Activated T-cell treated with anti-CD3 and anti-CD28 coated beads, Interleukin-2, amount 50 U/mL, for 24 hours (primary cell): ENCODE measurements around the gene SPEF2.
A peak's percentile ranks its signal among the peaks of the same experiment; 100 is the strongest.

Experiments used
- DNase-seq: peaks from one replicate; pipeline ENCODE4 v3.0.0-alpha.2; 2020
- H3K27ac Mint-ChIP-seq: 2 replicates; pipeline ENCODE4 v1.8.0; 2020; ENCODE audit warnings: mild to moderate bottlenecking, mixed read lengths
- H3K27me3 Mint-ChIP-seq: 2 replicates; pipeline ENCODE4 v1.8.0; 2020; ENCODE audit warnings: mixed read lengths
- H3K36me3 Mint-ChIP-seq: 2 replicates; pipeline ENCODE4 v1.8.0; 2020; ENCODE audit warnings: low read depth, mixed read lengths
- H3K4me1 Mint-ChIP-seq: 2 replicates; pipeline ENCODE4 v1.8.0; 2020; ENCODE audit warnings: low read depth, mixed read lengths
- H3K4me3 Mint-ChIP-seq: 2 replicates; pipeline ENCODE4 v1.8.0; 2020; ENCODE audit warnings: mild to moderate bottlenecking, moderate library complexity, mixed read lengths
- H3K9me3 Mint-ChIP-seq: 2 replicates; pipeline ENCODE4 v1.8.0; 2020; ENCODE audit warnings: mixed read lengths

The SPEF2 gene

DNA sequence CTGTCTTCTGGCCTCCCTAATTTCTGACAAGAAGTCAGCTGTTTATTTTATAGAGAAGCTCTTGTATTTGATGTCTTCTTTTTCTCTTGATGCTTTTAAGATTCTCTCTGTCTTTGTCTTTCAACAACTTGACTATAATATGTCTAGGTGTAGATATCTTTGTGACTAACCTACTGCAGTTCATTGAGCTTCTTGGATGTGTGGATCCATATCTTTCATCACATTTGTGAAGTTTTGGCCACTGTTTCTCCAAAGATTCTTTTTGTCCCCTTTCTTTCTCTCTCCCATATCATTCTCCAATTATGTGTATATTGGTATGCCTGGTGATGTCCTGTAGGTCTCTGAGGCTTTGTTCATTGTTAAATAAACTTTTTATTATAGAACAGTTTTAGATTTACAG is 16.7 kb downstream of the SPEF2 start:
- Mint-ChIP-seq H3K9me3 (peaks cover 16% of the 10 kb centered on the region), H3K27me3 (no peaks in the 10 kb centered on the region), H3K4me3 (no peak overlapping the region), H3K36me3 (peaks cover 74% of the 10 kb centered on the region), H3K27ac (no peak overlapping the region), H3K4me1 (no peaks in the 10 kb centered on the region)
- no peak for DNase-seq

DNA sequence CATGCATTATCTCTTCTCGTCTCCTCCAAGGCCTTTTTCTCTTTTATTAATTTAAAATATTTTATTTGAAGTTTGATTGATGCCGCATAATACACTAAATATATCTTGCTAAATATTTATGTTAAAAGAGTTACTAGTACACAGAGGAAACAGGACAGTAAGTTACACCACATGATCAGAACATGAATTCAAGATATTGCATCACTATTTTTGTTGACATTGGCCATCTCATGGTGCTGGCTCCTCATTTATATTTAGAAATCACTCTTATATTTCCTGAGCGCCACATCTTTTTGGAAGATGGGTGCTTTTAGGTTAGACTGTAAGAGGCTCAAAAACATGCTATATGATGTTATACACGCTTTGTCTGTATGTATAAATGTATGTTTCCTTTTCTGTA is 23.0 kb downstream of the SPEF2 start:
- Mint-ChIP-seq H3K27me3 (no peaks in the 10 kb centered on the region), H3K36me3 (peaks cover 38% of the 10 kb centered on the region), H3K27ac (no peak overlapping the region), H3K4me1 (no peaks in the 10 kb centered on the region), H3K4me3 (no peak overlapping the region), H3K9me3 (no peaks in the 10 kb centered on the region)
- DNase-seq = no peak

DNA sequence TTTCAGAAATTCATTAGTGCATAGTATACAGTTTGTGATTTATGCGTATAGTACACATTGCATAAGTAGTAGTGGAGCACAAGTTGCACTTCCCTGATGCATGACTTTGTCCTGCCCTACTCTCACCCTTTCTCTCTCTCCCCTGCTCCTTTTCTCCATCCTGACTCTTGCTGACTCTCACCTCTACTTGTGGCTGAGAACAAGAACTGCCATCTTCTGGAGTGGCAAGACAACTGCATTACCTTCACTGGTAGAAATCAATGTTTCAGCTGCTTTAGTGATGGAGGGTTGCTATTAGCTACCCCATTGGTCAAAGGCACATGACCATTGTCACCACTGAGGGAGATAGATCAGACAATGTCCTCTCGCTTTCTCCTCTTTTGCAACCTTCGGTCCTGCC is 26.9 kb downstream of the SPEF2 start:
- Mint-ChIP-seq H3K4me3 (no peak overlapping the region), H3K27me3 (no peaks in the 10 kb centered on the region), H3K27ac (no peak overlapping the region), H3K9me3 (no peaks in the 10 kb centered on the region), H3K36me3 (peaks cover 26% of the 10 kb centered on the region), H3K4me1 (no peaks in the 10 kb centered on the region)
- DNase-seq = no peak

DNA sequence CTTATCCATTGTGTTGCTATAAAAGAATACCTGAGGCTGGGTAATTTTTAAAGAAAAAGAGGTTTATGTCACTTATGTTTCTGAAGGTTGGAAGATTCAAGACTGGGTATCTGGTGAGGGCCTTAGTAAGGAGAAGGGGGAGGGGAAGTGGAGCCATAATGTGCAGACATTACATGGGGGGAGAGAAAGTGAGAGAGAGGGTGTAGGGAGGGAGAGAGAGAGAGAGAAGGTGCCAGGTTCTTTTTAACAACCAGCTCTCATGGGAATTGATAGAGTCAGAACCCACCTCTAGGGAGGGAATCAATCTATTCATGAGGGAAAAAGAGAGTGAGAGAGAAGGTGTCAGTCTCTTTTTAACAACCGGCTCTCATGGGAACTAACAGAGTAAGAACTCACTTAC is 29.5 kb downstream of the SPEF2 start:
- peaks cover 18% of the 10 kb centered on the region for H3K36me3 Mint-ChIP-seq
- H3K27me3 Mint-ChIP-seq = no peaks in the 10 kb centered on the region
- DNase-seq = no peak
- H3K9me3 Mint-ChIP-seq = no peaks in the 10 kb centered on the region
- no peak overlapping the region for H3K4me3 Mint-ChIP-seq
- H3K4me1 Mint-ChIP-seq = peaks cover 12% of the 10 kb centered on the region
- H3K27ac Mint-ChIP-seq = no peak overlapping the region

DNA sequence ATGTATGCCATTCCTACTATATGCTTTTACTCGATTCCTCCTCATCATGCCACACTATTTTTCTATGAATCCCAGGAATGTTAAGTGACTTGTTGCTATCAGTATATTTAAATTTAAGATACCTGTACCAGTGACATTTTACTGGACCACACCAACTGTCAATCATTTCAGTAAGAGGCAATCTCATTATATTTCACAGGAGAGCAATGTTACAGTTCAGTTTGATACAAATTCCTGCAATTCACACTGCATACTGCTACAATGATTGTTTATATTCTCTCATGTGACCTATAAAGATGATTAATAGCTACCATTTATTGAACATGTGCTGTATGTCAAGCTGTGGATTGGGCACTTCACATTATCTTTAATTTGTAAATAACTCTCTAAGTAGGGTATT is 30.0 kb downstream of the SPEF2 start:
- no peak for DNase-seq
- Mint-ChIP-seq H3K4me3 (no peak overlapping the region), H3K27ac (no peak overlapping the region), H3K36me3 (peaks cover 15% of the 10 kb centered on the region), H3K27me3 (no peaks in the 10 kb centered on the region), H3K4me1 (peaks cover 14% of the 10 kb centered on the region), H3K9me3 (no peaks in the 10 kb centered on the region)

DNA sequence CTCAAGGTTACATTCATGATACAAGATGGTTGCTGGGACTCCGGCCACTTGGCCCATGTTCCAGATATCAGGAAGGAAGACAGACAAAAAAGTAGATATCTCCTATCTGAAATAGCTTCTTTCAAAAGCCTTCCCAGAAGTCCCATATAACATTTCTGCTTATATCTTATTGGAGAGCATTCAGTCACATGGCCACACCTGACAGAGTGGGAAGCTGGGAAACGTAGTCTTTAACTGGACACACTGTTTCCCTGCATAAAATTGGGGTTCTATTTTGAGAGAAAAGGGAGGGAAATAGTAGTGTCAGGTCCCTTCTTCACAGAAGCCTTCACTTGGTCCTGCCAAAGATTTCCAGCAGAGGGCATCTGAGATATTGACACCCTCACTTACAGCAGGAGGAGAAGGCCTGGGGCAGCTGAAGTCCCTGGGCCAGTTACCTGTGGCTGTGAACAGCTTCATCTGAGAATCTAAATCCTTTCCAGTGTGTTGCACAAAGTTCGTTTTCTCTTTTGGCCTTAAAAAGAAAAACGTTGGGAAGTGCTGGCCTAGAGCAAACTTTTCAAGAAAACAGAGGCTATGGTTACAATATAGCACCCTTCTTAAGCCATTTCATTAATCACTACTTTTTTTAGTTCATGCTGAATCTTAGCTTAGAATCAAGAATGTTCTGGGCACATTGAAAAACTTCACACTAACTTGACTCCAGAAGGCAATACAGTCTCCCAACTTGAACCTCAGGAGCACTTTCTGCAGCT is 33.5 kb downstream of the SPEF2 start:
- Mint-ChIP-seq H3K27ac (peak overlapping the region; percentile 62), H3K4me1 (peaks cover 18% of the 10 kb centered on the region)

DNA sequence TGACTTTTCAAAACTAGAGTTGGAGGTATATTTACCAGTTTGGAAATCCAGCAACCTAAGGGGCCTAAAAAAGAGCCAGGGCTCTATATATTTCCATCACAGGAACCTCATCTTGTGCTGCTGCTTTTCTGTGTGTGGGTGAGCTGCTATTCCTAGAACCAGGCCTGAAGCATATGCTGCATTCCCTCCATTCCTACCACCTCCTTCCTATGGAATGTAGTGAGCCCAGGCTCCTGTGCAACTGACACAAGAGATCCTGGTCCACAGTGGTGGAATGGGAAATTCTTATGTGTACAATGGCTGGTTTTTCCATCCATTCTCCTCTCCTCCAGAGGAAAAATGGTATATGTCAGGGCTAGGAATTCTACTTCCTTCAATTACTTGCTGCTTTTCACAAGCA is 39.1 kb downstream of the SPEF2 start:
- DNase-seq = no peak
- Mint-ChIP-seq H3K4me1 (peaks cover 34% of the 10 kb centered on the region), H3K27ac (no peak overlapping the region), H3K36me3 (peaks cover 10% of the 10 kb centered on the region), H3K27me3 (no peaks in the 10 kb centered on the region), H3K4me3 (no peak overlapping the region), H3K9me3 (no peaks in the 10 kb centered on the region)

More for the DNA sequence above, 33.5 kb downstream of the SPEF2 start:
- H3K27me3 Mint-ChIP-seq = no peaks in the 10 kb centered on the region
- DNase-seq = peak; percentile 53
- peaks cover 8% of the 10 kb centered on the region for H3K36me3 Mint-ChIP-seq
- H3K4me3 Mint-ChIP-seq = no peak overlapping the region
- no peaks in the 10 kb centered on the region for H3K9me3 Mint-ChIP-seq

DNA sequence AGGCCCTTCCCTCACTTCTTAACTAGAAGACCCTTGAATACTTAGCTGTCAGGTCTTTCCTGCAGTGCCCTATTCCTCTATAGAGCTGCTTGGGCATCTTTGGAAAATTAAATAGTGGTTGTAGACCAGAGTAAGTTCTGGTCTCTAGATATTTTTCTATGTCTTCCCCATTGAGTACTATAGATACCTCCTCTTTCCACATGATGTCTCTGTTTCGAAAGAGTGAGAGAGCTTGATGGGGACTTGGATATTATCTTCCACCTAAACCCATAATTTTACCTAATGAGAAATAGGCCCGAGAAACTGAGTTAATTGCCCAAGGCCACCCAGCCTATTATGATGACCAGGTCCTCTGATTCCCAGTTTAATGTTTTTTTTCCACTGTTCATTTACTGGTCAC is 40.2 kb downstream of the SPEF2 start:
- H3K36me3 Mint-ChIP-seq = peaks cover 20% of the 10 kb centered on the region
- no peaks in the 10 kb centered on the region for H3K27me3 Mint-ChIP-seq
- H3K9me3 Mint-ChIP-seq = peaks cover 10% of the 10 kb centered on the region
- peaks cover 31% of the 10 kb centered on the region for H3K4me1 Mint-ChIP-seq
- H3K4me3 Mint-ChIP-seq = no peak overlapping the region
- DNase-seq = no peak
- peak overlapping the region; percentile 29 for H3K27ac Mint-ChIP-seq

DNA sequence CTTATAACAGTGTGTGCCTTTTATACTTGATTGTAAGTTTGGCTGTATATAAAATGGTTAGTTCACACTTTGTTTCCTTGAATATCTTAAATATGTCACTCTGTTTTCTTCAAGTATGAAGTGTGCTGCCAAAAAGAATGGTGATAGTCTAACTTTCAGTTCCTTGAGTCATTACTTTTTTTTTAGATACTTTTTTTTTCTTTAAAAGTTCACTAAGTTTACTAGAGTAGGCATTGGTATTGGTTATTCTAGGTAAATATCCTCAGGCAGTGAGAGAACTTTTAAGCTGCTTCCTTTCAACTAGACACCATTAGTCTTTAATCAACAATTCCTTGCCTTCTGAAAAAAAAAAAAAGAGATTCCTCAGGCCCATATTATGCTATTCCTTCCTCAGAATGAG is 41.9 kb downstream of the SPEF2 start:
- Mint-ChIP-seq H3K27me3 (no peaks in the 10 kb centered on the region), H3K27ac (peak overlapping the region; percentile 42), H3K4me1 (peaks cover 30% of the 10 kb centered on the region), H3K36me3 (peaks cover 30% of the 10 kb centered on the region), H3K9me3 (peaks cover 18% of the 10 kb centered on the region), H3K4me3 (no peak overlapping the region)
- no peak for DNase-seq

DNA sequence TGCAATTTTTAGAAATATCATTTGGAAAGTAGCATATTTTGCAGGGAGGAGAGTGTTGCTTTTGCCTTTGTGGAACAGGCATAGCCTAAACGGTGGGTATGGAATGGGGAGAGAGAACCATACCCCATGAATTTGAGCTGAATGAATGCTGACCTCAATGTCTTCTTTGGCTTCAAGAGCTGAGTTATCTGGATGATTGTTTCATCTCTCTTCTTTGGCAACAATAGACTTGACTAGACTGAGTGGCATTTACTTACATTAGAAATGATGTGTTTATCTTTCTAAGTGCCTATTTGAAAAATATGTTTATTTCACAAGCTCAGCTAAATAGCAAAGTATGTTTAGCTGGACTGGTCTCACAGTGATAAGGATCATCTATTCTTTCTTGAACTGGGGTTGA is 42.8 kb downstream of the SPEF2 start:
- DNase-seq = no peak
- Mint-ChIP-seq H3K4me1 (peaks cover 36% of the 10 kb centered on the region), H3K36me3 (peaks cover 30% of the 10 kb centered on the region), H3K9me3 (peaks cover 18% of the 10 kb centered on the region), H3K4me3 (no peak overlapping the region), H3K27ac (no peak overlapping the region), H3K27me3 (no peaks in the 10 kb centered on the region)

DNA sequence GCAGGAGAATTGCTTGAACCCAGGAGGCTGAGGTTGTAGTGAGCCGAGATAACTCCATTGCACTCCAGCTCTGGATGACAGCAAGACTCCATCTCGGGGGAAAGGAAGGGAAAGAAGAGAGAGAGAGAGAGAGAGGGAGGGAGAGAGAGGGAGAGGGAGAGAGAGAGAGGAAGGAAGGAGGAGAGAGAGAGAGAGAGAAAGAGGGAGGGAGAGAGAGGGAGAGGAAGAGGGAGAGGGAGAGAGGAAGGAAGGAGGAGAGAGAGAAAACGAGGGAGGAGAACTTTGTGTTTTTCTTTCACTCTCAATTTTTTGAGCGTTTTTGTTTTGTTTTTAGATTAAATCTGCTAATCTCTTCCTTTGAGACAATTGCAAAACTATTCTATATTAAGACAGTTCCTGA is 46.9 kb downstream of the SPEF2 start:
- H3K4me1 Mint-ChIP-seq = peaks cover 47% of the 10 kb centered on the region
- no peak overlapping the region for H3K27ac Mint-ChIP-seq
- no peak overlapping the region for H3K4me3 Mint-ChIP-seq
- peaks cover 26% of the 10 kb centered on the region for H3K9me3 Mint-ChIP-seq
- H3K36me3 Mint-ChIP-seq = peaks cover 64% of the 10 kb centered on the region
- H3K27me3 Mint-ChIP-seq = no peaks in the 10 kb centered on the region
- no peak for DNase-seq

DNA sequence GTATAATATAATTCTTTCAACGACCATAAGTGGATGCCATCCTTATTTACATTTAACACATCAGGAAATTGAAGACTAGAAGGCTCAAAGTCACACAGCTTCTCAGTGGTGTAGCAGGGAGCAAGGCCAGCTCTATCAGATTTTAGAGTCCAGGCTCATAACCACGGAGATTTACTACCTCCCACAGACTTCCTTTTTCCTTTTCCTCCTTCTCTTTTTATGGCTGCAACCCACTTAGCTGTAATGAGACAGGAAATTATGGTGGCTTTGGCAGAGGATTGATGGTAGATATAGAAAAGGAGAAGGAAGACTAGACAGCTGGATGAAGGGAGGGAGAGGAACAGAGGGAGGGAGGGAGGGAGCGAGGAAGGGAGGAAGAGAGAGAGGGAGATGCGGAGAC is 47.4 kb downstream of the SPEF2 start:
- H3K36me3 Mint-ChIP-seq = peaks cover 64% of the 10 kb centered on the region

DNA sequence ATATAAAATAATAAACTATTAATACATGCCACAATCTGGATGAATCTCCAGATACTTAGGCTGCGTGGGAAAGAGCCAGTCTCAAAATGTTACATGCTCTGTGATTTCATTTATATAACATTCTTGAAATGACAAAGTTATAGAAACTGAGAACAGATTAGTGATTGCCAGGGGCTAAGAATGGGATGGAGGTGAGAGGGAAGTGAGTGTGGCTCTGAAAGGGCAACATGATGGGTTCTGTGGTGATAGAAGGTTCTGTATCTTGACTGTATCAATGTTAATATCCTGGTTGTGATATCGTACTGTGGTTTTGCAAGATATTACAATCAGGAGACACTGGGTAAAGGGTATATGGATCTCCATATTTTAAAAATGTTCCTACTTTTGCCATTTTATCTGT is 50.7 kb downstream of the SPEF2 start:
- Mint-ChIP-seq H3K4me1 (peaks cover 71% of the 10 kb centered on the region), H3K27ac (peak overlapping the region; percentile 41)

More for the DNA sequence above, 47.4 kb downstream of the SPEF2 start:
- no peak overlapping the region for H3K27ac Mint-ChIP-seq
- peaks cover 26% of the 10 kb centered on the region for H3K9me3 Mint-ChIP-seq
- H3K4me3 Mint-ChIP-seq = no peak overlapping the region
- DNase-seq = no peak
- no peaks in the 10 kb centered on the region for H3K27me3 Mint-ChIP-seq
- H3K4me1 Mint-ChIP-seq = peaks cover 46% of the 10 kb centered on the region

DNA sequence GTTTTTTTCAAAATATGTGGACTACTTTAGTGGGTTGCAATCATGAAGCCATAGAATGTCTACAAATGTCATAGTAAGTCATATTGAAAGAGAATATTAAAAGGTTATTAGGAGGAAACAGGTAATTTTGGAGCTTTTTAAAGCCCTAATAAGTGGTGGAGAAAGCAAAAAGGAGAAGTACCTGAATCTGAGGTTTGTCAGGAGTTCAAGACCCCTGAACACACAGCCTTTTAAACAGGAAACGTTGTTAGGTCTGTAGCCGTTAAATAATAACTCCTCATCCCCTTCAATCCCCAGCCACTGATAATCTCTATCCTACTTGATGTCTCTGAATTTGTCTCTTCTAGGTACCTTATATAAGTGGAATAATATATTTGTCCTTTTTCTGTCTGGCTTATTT is 51.1 kb downstream of the SPEF2 start:
- H3K27me3 Mint-ChIP-seq = no peaks in the 10 kb centered on the region
- peak overlapping the region; percentile 41 for H3K27ac Mint-ChIP-seq
- no peak for DNase-seq
- H3K9me3 Mint-ChIP-seq = peaks cover 11% of the 10 kb centered on the region
- H3K36me3 Mint-ChIP-seq = peaks cover 39% of the 10 kb centered on the region
- H3K4me1 Mint-ChIP-seq = peaks cover 76% of the 10 kb centered on the region
- H3K4me3 Mint-ChIP-seq = no peak overlapping the region

More for the DNA sequence above, 50.7 kb downstream of the SPEF2 start:
- no peak for DNase-seq
- Mint-ChIP-seq H3K4me3 (no peak overlapping the region), H3K9me3 (peaks cover 13% of the 10 kb centered on the region), H3K27me3 (no peaks in the 10 kb centered on the region), H3K36me3 (peaks cover 44% of the 10 kb centered on the region)

DNA sequence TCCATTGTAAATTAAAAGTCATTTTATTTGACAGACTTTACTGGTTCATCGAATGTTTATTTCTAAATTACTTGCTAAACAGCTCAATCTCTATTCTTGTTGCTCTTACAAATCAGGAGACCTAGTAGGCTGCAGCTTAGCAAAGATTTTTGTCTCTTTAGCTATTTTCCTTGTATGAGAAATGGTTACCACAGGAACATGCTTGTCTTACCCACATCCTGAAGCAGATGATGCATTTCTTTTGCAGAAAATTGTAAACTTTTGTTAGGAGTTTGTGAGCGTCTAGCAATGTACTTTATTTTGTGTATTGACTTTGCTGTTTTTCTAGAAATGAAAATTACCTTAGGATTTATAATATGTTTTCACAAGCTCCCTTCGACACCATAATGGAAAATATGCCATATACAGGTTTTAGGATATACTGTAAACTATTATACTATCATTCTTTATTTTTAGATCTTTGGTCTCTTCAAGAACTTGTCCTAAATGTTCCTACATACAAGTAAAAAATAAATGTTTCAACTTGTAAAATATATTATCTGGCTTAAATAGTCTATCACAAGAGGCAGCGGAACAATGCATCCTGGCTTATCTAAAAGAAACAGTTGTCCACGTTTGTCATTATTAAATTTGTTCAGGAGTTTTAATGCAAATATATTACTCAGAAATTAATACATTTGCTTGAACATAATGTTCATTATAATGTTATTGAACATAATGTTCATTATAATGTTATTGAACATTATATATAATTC is 54.1 kb downstream of the SPEF2 start:
- Mint-ChIP-seq H3K27me3 (no peaks in the 10 kb centered on the region), H3K9me3 (peaks cover 6% of the 10 kb centered on the region), H3K36me3 (peaks cover 35% of the 10 kb centered on the region), H3K4me3 (no peak overlapping the region), H3K27ac (peak overlapping the region; percentile 83), H3K4me1 (peaks cover 69% of the 10 kb centered on the region)
- DNase-seq = no peak
